Rectal smooth muscle tissue (tissue), 1 donor: ENCODE measurements around the gene ASIC2.

Source experiments
- H3K27ac ChIP-seq: one replicate; pipeline ENCODE4 v1.7.0; 2013; ENCODE audit warnings: low read depth, low read length, inconsistent platforms
- H3K27me3 ChIP-seq: one replicate; pipeline ENCODE4 v1.7.0; 2013; ENCODE audit warnings: low read length; ENCODE audit not compliant: control insufficient read depth, insufficient read depth
- H3K36me3 ChIP-seq: one replicate; pipeline ENCODE4 v1.7.0; 2013; ENCODE audit warnings: low read length; ENCODE audit not compliant: control insufficient read depth, insufficient read depth
- H3K4me1 ChIP-seq: one replicate; pipeline ENCODE4 v1.7.0; 2013; ENCODE audit warnings: low read length; ENCODE audit not compliant: control insufficient read depth, insufficient read depth
- H3K4me3 ChIP-seq: one replicate; pipeline ENCODE4 v1.7.0; 2013; ENCODE audit warnings: low read length
- H3K9ac ChIP-seq: one replicate; pipeline ENCODE4 v1.7.0; 2013; ENCODE audit warnings: low read length

ASIC2 gene

DNA sequence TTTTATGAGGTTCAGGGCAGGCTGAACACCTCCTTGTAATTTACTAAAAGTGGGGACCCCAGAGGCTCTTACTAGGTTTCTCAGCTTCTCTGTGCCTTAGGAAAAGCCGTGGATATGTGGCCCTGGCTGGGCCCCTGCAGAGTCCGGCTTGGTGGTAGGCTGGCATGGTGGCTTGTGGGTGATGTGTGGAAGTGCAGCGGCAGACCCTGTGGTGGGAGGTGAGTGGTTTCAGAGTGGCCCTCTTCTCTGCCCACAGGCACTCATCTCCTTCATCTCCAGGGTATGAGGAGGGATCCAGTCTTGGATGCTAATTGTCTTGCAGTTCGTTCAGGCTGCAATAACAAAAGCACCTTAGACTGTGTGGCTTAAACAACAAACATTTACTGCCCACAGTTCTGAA, 58.9 kb downstream of the ASIC2 start:
- Histone ChIP-seq H3K27me3 (no peaks in the 10 kb centered on the region), H3K4me1 (peaks cover 20% of the 10 kb centered on the region), H3K9ac (no peak overlapping the region), H3K4me3 (no peak overlapping the region), H3K27ac (peak overlapping the region; percentile 60), H3K36me3 (no peaks in the 10 kb centered on the region)

DNA sequence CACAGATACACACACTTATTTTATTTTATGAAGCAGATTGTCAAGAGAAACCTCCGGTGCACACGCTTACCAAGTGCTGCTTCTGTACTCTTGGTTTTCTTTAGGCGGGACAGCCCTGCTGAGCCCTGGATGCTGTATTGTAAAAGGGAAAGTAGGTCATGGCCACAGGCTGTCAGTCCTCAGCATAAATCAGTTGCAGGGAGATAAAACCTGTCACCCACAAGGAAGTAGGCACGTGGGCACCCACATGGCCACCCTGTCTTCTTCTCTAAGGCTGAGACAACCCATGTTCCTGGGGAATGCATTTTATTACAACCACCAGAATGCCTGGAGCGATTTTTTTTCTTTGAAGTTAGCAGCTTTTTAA, 59.3 kb downstream of the ASIC2 start:
- H3K4me3 ChIP-seq = no peak overlapping the region
- peaks cover 20% of the 10 kb centered on the region for H3K4me1 ChIP-seq
- peak overlapping the region; percentile 60 for H3K27ac ChIP-seq
- H3K9ac ChIP-seq = no peak overlapping the region
- no peaks in the 10 kb centered on the region for H3K36me3 ChIP-seq
- H3K27me3 ChIP-seq = no peaks in the 10 kb centered on the region

DNA sequence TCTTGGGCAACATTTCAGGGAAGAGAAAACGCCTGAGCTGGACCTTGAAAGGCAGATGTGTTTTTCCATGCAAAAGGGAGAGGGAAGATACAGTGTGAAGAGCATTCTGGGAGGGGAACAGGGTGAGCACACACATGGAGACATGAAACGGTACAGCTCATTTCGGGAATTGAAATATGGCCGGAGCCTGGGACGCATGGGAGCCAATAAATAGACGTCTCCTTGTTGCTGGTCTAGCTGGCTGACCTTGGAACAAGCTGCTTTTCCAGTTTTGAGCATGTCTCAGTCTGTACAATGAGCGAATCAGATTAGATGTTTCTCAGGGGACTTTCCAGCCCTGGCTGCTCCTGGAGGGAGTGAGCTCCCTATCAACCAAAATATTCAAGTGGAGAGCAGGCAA, 63.6 kb downstream of the ASIC2 start:
- Histone ChIP-seq H3K4me3 (no peak overlapping the region), H3K4me1 (peaks cover 12% of the 10 kb centered on the region), H3K9ac (no peak overlapping the region), H3K27ac (no peak overlapping the region), H3K27me3 (no peaks in the 10 kb centered on the region), H3K36me3 (no peaks in the 10 kb centered on the region)

DNA sequence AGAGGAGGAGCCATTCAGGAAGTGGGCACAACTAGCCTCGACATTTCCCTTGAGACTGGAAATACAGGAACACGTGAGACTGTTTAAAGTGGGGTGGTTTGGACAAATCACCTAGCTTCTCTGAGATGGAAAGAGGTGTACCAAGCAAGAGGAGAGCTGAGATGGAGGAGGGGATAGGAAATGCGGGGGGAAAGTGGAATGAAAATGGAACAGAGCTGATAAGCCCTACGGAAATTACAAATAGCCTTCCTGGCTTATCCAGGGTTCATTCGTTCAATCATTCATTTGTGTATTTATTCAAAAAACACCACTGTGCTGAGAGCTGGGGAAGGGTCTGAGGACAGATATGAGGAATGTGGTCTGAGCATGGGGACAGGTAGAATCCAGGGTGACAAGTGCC, 64.1 kb downstream of the ASIC2 start:
- Histone ChIP-seq H3K27ac (no peak overlapping the region), H3K4me3 (no peak overlapping the region), H3K36me3 (no peaks in the 10 kb centered on the region), H3K27me3 (no peaks in the 10 kb centered on the region), H3K4me1 (peaks cover 7% of the 10 kb centered on the region), H3K9ac (no peak overlapping the region)

DNA sequence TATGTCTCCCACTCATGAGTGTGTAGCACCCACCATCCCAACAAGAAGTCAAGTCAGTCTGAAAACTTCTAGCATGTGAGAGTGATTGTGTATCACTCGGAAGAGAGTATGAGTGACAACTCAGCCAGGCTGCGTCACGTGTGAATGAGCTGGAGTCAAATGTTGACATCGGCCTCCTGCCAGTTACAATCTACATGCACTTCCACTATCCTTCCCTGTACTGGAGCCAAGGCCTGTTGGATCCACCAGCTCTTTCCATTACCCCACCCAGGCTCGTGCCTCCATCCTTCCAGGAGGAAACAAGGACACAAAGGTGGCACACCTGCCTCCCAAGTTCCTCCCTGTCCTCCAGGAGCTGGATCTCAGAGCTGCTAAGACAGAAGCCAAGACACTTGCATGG, 64.5 kb downstream of the ASIC2 start:
- no peak overlapping the region for H3K27ac ChIP-seq
- no peaks in the 10 kb centered on the region for H3K27me3 ChIP-seq
- H3K9ac ChIP-seq = no peak overlapping the region
- no peak overlapping the region for H3K4me3 ChIP-seq
- H3K4me1 ChIP-seq = peaks cover 6% of the 10 kb centered on the region
- H3K36me3 ChIP-seq = no peaks in the 10 kb centered on the region

DNA sequence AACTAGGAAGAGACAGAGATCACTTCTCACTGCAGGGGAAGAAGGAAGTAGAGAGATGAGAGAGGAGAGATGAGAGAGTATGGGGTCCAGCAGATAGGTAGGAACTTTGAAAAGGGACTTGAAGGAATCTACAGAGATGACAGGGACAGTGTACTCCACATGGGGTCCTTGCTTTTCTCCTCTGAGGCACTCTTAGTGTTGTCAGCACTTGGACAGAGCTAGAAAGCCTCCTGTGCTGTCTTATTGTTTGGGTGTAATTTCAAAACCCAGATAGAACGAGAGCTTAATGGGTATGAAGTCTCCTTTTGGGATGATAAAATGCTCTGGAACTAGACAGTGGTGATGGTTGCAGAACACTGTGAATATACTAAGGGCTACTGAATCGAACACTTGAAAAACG, 65.2 kb downstream of the ASIC2 start:
- Histone ChIP-seq H3K27me3 (no peaks in the 10 kb centered on the region), H3K4me3 (no peak overlapping the region), H3K27ac (no peak overlapping the region), H3K36me3 (no peaks in the 10 kb centered on the region), H3K9ac (no peak overlapping the region), H3K4me1 (no peaks in the 10 kb centered on the region)

DNA sequence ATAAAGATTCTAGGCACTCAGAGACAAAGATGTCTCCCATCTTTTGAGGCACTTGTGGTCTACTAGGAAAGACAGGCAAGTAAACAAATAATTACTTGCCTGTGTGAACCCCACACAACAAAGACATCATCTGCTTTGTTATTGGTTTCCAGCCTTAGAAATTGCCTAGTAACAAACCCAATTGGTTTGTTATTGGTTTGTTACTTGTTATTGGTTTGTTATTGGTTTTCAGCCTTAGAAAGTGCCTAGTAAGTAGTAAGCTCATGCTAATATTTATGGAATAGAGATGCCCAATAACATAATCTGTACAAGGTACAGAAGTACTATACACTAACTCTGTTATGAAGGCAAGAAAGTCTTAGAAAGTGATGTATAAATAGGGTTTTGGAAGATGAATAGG, 67.1 kb downstream of the ASIC2 start:
- Histone ChIP-seq H3K36me3 (no peaks in the 10 kb centered on the region), H3K4me1 (no peaks in the 10 kb centered on the region), H3K27me3 (no peaks in the 10 kb centered on the region), H3K9ac (no peak overlapping the region), H3K27ac (no peak overlapping the region), H3K4me3 (no peak overlapping the region)

DNA sequence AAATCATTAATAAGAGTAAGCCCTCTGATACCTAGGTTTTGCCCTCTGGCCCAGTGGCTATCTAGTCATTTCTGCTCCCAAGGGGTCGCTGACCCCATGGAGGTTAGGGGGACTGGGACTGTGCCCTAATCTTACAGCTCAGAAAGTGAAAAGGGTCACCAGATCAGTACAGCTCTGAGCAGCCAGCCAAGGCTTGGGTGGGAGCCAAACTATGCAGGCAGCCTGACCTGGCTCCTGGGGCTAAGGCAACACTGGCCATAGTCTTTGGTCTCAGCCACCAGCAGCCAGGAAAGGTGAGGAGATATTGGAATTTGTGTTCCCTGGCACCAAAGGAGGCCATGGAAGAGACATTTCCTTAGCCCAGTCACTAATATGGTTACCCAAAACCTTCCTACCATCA, 67.6 kb downstream of the ASIC2 start:
- H3K4me1 ChIP-seq = no peaks in the 10 kb centered on the region
- H3K4me3 ChIP-seq = no peak overlapping the region
- no peaks in the 10 kb centered on the region for H3K36me3 ChIP-seq
- no peak overlapping the region for H3K27ac ChIP-seq
- H3K9ac ChIP-seq = no peak overlapping the region
- H3K27me3 ChIP-seq = no peaks in the 10 kb centered on the region

DNA sequence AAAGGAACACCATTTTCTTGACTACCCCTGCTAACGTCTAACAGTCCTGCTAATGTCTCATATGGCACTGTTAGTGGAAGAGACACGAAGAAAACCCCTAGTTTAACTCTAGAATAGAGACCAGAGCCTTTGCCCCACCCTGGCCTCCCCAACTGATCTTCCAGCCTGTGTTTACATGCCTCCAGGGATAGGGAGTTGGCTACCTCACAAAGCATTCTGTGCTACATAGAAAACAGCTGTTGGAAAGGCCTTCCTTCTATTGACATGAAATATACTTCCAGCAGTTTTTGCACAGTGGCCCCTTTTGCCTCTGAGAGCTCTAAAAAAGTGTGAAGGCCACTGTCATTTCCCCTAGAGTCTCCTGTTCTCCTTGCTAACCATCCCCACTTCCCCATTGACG, 73.1 kb downstream of the ASIC2 start:
- no peak overlapping the region for H3K9ac ChIP-seq
- H3K4me1 ChIP-seq = no peaks in the 10 kb centered on the region
- no peaks in the 10 kb centered on the region for H3K27me3 ChIP-seq
- H3K4me3 ChIP-seq = no peak overlapping the region
- H3K27ac ChIP-seq = no peak overlapping the region
- no peaks in the 10 kb centered on the region for H3K36me3 ChIP-seq

DNA sequence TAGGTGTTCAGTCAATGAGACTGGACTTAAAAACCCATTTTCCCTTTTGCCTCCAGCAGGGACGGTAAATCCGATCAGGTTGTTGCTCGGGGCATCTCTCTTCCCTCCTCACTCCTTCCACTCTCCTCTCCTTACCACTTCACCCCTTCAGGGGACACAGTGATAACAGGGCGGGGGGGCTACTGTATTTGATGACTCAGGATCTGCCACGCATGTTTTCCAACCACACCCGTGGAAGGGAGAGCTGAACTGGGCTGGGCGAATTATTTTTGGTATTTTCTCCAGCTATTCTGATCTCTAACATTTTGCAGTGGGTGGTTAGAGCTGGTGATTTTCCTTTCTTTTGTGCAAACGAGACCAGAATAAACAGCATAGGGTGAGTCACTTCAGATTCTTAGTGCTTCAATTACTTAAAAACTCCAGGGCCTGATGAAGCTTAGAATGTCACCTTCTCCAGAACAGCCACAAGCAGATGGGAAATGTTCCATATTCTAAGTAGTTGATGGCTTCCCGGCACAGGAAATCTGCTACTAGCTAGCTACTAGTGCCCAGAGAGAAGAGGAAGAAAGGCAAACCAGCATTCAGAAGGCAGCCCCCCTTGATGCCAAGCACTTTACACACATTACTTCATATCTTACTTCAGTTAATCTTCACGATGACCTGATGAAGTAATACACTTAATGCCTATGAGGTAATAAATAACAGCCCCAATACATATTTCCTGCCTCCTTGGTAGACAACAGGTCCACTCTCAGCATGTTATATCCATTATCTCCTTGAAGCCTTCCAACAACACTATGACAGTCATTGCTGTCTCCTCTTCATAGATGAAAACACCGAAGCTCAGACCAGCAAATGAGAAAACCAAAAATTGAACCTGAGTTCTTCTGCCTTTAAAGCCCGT, 74.1 kb downstream of the ASIC2 start:
- Histone ChIP-seq H3K9ac (no peak overlapping the region), H3K4me1 (no peaks in the 10 kb centered on the region), H3K36me3 (no peaks in the 10 kb centered on the region), H3K27ac (no peak overlapping the region), H3K27me3 (no peaks in the 10 kb centered on the region), H3K4me3 (no peak overlapping the region)

DNA sequence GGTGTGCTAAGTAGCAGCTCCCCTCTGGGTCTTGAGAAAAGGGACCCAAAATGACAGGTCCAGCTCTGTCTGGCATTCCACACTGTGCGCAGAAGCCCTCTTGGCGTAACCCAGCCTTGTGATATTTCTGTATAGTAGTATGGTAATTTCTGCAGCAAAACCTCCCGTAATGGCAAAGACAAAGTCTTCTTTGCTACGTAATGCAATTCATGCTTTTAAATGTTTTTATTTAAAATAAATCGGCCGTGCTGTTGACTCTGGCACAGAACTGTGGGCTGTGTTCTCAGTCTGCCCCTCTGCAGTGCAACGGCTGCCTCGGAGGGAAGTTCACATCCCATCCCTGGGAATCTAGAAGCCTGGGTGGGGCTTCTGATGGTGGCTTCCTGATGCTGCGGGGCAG, 75.2 kb downstream of the ASIC2 start:
- H3K27ac ChIP-seq = no peak overlapping the region
- no peak overlapping the region for H3K9ac ChIP-seq
- no peaks in the 10 kb centered on the region for H3K36me3 ChIP-seq
- no peaks in the 10 kb centered on the region for H3K27me3 ChIP-seq
- no peak overlapping the region for H3K4me3 ChIP-seq
- H3K4me1 ChIP-seq = no peaks in the 10 kb centered on the region

DNA sequence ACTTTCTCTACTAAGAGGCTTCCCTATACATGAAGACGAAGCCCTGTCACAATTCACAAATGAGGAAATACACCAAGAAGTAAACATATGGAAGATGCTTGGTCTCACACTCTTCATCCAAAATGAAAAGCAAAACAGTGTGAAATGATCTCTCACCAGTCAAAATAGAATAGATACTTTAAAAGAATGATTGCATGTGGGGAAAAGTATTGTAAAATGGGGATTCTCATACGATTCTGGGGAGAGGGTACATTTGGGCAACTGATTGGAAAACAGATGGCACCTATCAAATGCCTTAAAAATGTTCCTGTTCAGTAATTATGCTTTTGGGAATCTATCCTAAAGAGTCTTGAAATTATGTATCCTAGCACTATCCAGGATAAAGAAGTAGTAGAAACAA, 78.1 kb downstream of the ASIC2 start:
- Histone ChIP-seq H3K36me3 (no peaks in the 10 kb centered on the region), H3K27me3 (no peaks in the 10 kb centered on the region), H3K27ac (no peak overlapping the region), H3K4me1 (no peaks in the 10 kb centered on the region), H3K4me3 (no peak overlapping the region), H3K9ac (no peak overlapping the region)

DNA sequence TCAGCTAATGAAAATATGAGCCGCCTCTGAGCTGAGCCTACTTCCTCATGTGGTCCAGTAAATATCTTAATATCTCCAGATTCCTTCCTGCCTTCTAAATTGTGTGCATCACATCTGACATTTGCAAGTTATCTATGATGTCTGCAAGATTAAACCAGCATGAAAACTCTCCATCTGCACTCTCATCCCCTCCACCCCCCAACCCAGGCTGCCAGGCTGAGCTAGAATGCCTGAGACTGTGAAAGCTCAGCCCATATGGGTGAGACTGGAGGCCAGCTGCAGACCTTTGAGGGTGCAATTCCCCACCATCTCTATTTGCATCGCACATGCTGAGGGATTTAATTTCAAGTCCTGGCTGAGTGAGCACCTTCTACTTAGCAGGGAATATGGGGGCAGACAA, 82.8 kb downstream of the ASIC2 start:
- Histone ChIP-seq H3K36me3 (no peaks in the 10 kb centered on the region), H3K27me3 (no peaks in the 10 kb centered on the region), H3K27ac (no peak overlapping the region), H3K9ac (no peak overlapping the region), H3K4me1 (no peaks in the 10 kb centered on the region), H3K4me3 (no peak overlapping the region)
